Measurements from ENCODE around the gene IQCH.

The IQCH gene

GRCh38 chr15:67531379-67531914 is 276.9 kb downstream of the IQCH start:
- FAIRE-seq, result no peak
- TF ChIP-seq POLR2AphosphoS5 (IDR thresholded peaks at IDR 0.05; ENCODE audit: low read depth, low read length) (no peak), TAF1 (IDR thresholded peaks at IDR 0.05; ENCODE audit: borderline replicate concordance, low read depth, low read length) (no peak), POLR2A (IDR thresholded peaks at IDR 0.05; ENCODE audit: low read depth, low read length) (no peak)
- DNase-seq (ENCODE audit: insufficient read length), result no peak

- DNase-seq (ENCODE audit: insufficient read length) (no peak), FAIRE-seq (no peak)
- TF ChIP-seq TAF1 (IDR thresholded peaks at IDR 0.05; ENCODE audit: borderline replicate concordance, low read depth, low read length), result no peak
- no peak for TF ChIP-seq POLR2A (IDR thresholded peaks at IDR 0.05; ENCODE audit: low read depth, low read length)
- no peak for TF ChIP-seq POLR2AphosphoS5 (IDR thresholded peaks at IDR 0.05; ENCODE audit: low read depth, low read length)
These were observed 279.3 kb downstream of the IQCH start for GRCh38 chr15:67533873-67534272.

GRCh38 chr15:67534360-67534759 is 279.8 kb downstream of the IQCH start:
- DNase-seq (ENCODE audit: insufficient read length) (no peak), FAIRE-seq (no peak)
- no peak for TF ChIP-seq POLR2A (IDR thresholded peaks at IDR 0.05; ENCODE audit: low read depth, low read length)
- no peak for TF ChIP-seq POLR2AphosphoS5 (IDR thresholded peaks at IDR 0.05; ENCODE audit: low read depth, low read length)
- TF ChIP-seq TAF1 (IDR thresholded peaks at IDR 0.05; ENCODE audit: borderline replicate concordance, low read depth, low read length), result no peak

- FAIRE-seq (no peak), DNase-seq (ENCODE audit: insufficient read length) (no peak)
- TF ChIP-seq TAF1 (IDR thresholded peaks at IDR 0.05; ENCODE audit: borderline replicate concordance, low read depth, low read length) (no peak), POLR2AphosphoS5 (IDR thresholded peaks at IDR 0.05; ENCODE audit: low read depth, low read length) (no peak)
These were observed 283.2 kb downstream of the IQCH start for GRCh38 chr15:67537771-67538170.

GRCh38 chr15:67542420-67543347 is 288.1 kb downstream of the IQCH start, which contains the start of gene MAP2K5:
TSS of gene MAP2K5 (plus strand) at chr15:67542703. CDS start at chr15:67543336, 633 bp downstream.
- peak; percentile 72; the same call in 1 of the 2 replicates for TF ChIP-seq POLR2A (IDR thresholded peaks at IDR 0.05; ENCODE audit: low read depth, low read length)
- TF ChIP-seq TAF1 (IDR thresholded peaks at IDR 0.05; ENCODE audit: borderline replicate concordance, low read depth, low read length), result no peak; the same call in 1 of the 2 replicates
- TF ChIP-seq POLR2AphosphoS5 (IDR thresholded peaks at IDR 0.05; ENCODE audit: low read depth, low read length), result no peak
- DNase-seq (ENCODE audit: insufficient read length) (peak; percentile 62), FAIRE-seq (peak; percentile 48)

- no peak for TF ChIP-seq TAF1 (IDR thresholded peaks at IDR 0.05; ENCODE audit: borderline replicate concordance, low read depth, low read length)
- TF ChIP-seq POLR2A (IDR thresholded peaks at IDR 0.05; ENCODE audit: low read depth, low read length), result no peak
- no peak for TF ChIP-seq POLR2AphosphoS5 (IDR thresholded peaks at IDR 0.05; ENCODE audit: low read depth, low read length)
- FAIRE-seq, result no peak
- DNase-seq (ENCODE audit: insufficient read length), result no peak
These were observed 288.7 kb downstream of the IQCH start for GRCh38 chr15:67543348-67543718.

- DNase-seq (ENCODE audit: insufficient read length) (no peak), FAIRE-seq (no peak)
- TF ChIP-seq TAF1 (IDR thresholded peaks at IDR 0.05; ENCODE audit: borderline replicate concordance, low read depth, low read length) (no peak), POLR2A (IDR thresholded peaks at IDR 0.05; ENCODE audit: low read depth, low read length) (no peak), POLR2AphosphoS5 (IDR thresholded peaks at IDR 0.05; ENCODE audit: low read depth, low read length) (no peak)
These were observed 289.9 kb downstream of the IQCH start for GRCh38 chr15:67544475-67544874.

- FAIRE-seq (no peak), DNase-seq (ENCODE audit: insufficient read length) (no peak)
- TF ChIP-seq POLR2AphosphoS5 (IDR thresholded peaks at IDR 0.05; ENCODE audit: low read depth, low read length), result no peak
- no peak for TF ChIP-seq TAF1 (IDR thresholded peaks at IDR 0.05; ENCODE audit: borderline replicate concordance, low read depth, low read length)
- TF ChIP-seq POLR2A (IDR thresholded peaks at IDR 0.05; ENCODE audit: low read depth, low read length), result no peak
These were observed 291.3 kb downstream of the IQCH start for GRCh38 chr15:67545864-67546263.

- FAIRE-seq, result no peak
- no peak for DNase-seq (ENCODE audit: insufficient read length)
- TF ChIP-seq POLR2AphosphoS5 (IDR thresholded peaks at IDR 0.05; ENCODE audit: low read depth, low read length) (no peak), POLR2A (IDR thresholded peaks at IDR 0.05; ENCODE audit: low read depth, low read length) (no peak), TAF1 (IDR thresholded peaks at IDR 0.05; ENCODE audit: borderline replicate concordance, low read depth, low read length) (no peak)
These were observed 292.5 kb downstream of the IQCH start for GRCh38 chr15:67547064-67547463.

- no peak for FAIRE-seq
These were observed 293.2 kb downstream of the IQCH start for GRCh38 chr15:67547836-67548235.

GRCh38 chr15:67548236-67548852 is 293.8 kb downstream of the IQCH start:
- FAIRE-seq, result no peak
- DNase-seq (ENCODE audit: insufficient read length), result no peak
- no peak for TF ChIP-seq POLR2AphosphoS5 (IDR thresholded peaks at IDR 0.05; ENCODE audit: low read depth, low read length)
- TF ChIP-seq TAF1 (IDR thresholded peaks at IDR 0.05; ENCODE audit: borderline replicate concordance, low read depth, low read length), result no peak
- TF ChIP-seq POLR2A (IDR thresholded peaks at IDR 0.05; ENCODE audit: low read depth, low read length), result no peak

More at GRCh38 chr15:67547836-67548235, 293.2 kb downstream of the IQCH start:
- TF ChIP-seq POLR2A (IDR thresholded peaks at IDR 0.05; ENCODE audit: low read depth, low read length) (no peak), TAF1 (IDR thresholded peaks at IDR 0.05; ENCODE audit: borderline replicate concordance, low read depth, low read length) (no peak), POLR2AphosphoS5 (IDR thresholded peaks at IDR 0.05; ENCODE audit: low read depth, low read length) (no peak)
- DNase-seq (ENCODE audit: insufficient read length), result no peak
